GM21447 (cell line): Measurements from ENCODE around the gene CCDC57.
"Not testable (repeated sequence)": the region's sequence is repeated elsewhere in the genome, so short reads cannot be mapped to it uniquely, and the experiment has no call there.

Experiments used
- ATAC-seq: cut with Tn5 transposase; IDR thresholded peaks from one replicate; pipeline ENCODE4 v1.9.1; 2021; ENCODE audit not compliant: unreplicated experiment

Gene CCDC57

GRCh38 chr17:82156284-82156925, 56.2 kb downstream of the CCDC57 start:
- no peak for ATAC-seq

- no peak for ATAC-seq
Observed at GRCh38 chr17:82155606-82156005, 57.0 kb downstream of the CCDC57 start.

GRCh38 chr17:82154881-82155331, 57.7 kb downstream of the CCDC57 start:
- no peak for ATAC-seq

- no peak for ATAC-seq
Observed at GRCh38 chr17:82153745-82154375, 58.8 kb downstream of the CCDC57 start.

GRCh38 chr17:82153295-82153691, 59.3 kb downstream of the CCDC57 start:
- no peak for ATAC-seq

- no peak for ATAC-seq
Observed at GRCh38 chr17:82152556-82153294, 59.9 kb downstream of the CCDC57 start.

- ATAC-seq, result no peak
Observed at GRCh38 chr17:82152114-82152513, 60.5 kb downstream of the CCDC57 start.

- no peak for ATAC-seq
Observed at GRCh38 chr17:82151106-82151957, 61.3 kb downstream of the CCDC57 start.

GRCh38 chr17:82149401-82150099, 63.1 kb downstream of the CCDC57 start:
- no peak for ATAC-seq

- no peak for ATAC-seq
Observed at GRCh38 chr17:82148997-82149396, 63.6 kb downstream of the CCDC57 start.

- ATAC-seq, result no peak
Observed at GRCh38 chr17:82148011-82148410, 64.6 kb downstream of the CCDC57 start.

- ATAC-seq, result no peak
Observed at GRCh38 chr17:82146663-82147654, 65.7 kb downstream of the CCDC57 start.

GRCh38 chr17:82145550-82146155, 67.0 kb downstream of the CCDC57 start:
- no peak for ATAC-seq

- ATAC-seq, result no peak
Observed at GRCh38 chr17:82143333-82143732, 69.3 kb downstream of the CCDC57 start.

- ATAC-seq, result not testable (repeated sequence)
Observed at GRCh38 chr17:82139961-82140360, 72.7 kb downstream of the CCDC57 start.

- ATAC-seq, result no peak
Observed at GRCh38 chr17:82138511-82138992, 74.1 kb downstream of the CCDC57 start.

- no peak for ATAC-seq
Observed at GRCh38 chr17:82134101-82134500, 78.5 kb downstream of the CCDC57 start.

GRCh38 chr17:82133166-82133953, 79.3 kb downstream of the CCDC57 start:
- not testable (repeated sequence) for ATAC-seq
